Stimulated activated effector memory CD8-positive, alpha-beta T cell treated with anti-CD3 and anti-CD28 coated beads, Interleukin-12 subunit alpha, Interleukin-12 subunit beta, amount 100 ng/mL, for 72 hours (primary cell): ENCODE results near the gene VPS37C.
"Not testable (repeated sequence)": the region's sequence is repeated elsewhere in the genome, so short reads cannot be mapped to it uniquely, and the experiment has no call there.

Experiments used
- ATAC-seq: fragments of 150-1000 bp; cut with Tn5 transposase; 2 replicates; pipeline ENCODE4 v1.10.0; 2021
- DNase-seq, 2 donors: peaks; one replicate each; pipeline ENCODE4 v3.0.0; 2021 to 2022; ENCODE audit warnings: low spot score in 2 of 2
- H3K27ac Mint-ChIP-seq: one replicate; pipeline ENCODE4 v1.8.0; 2022; ENCODE audit warnings: mild to moderate bottlenecking, mixed read lengths
- H3K36me3 Mint-ChIP-seq: one replicate; pipeline ENCODE4 v1.8.0; 2022; ENCODE audit warnings: mild to moderate bottlenecking, mixed read lengths
- H3K4me1 Mint-ChIP-seq: one replicate; pipeline ENCODE4 v1.8.0; 2022; ENCODE audit warnings: mixed read lengths
- H3K4me3 Mint-ChIP-seq: one replicate; pipeline ENCODE4 v1.8.0; 2022; ENCODE audit warnings: mild to moderate bottlenecking, mixed read lengths
- H3K9me3 Mint-ChIP-seq: one replicate; pipeline ENCODE4 v1.8.0; 2022; ENCODE audit warnings: mixed read lengths

VPS37C gene

GRCh38 chr11:61165785-61166184 is 4.6 kb upstream of the VPS37C start:
- not testable (repeated sequence) for H3K9me3 Mint-ChIP-seq, H3K4me3 Mint-ChIP-seq, ATAC-seq, H3K27ac Mint-ChIP-seq, DNase-seq
- Mint-ChIP-seq H3K4me1 (peaks cover 33% of the 10 kb centered on the region), H3K36me3 (peaks cover 17% of the 10 kb centered on the region)

- H3K4me1 Mint-ChIP-seq, result peaks cover 42% of the 10 kb centered on the region
- ATAC-seq (no peak), DNase-seq (no peak)
- H3K9me3 Mint-ChIP-seq, result no peaks in the 10 kb centered on the region
- H3K36me3 Mint-ChIP-seq, result peaks cover 25% of the 10 kb centered on the region
- peak overlapping the region; percentile 56 for H3K4me3 Mint-ChIP-seq
- H3K27ac Mint-ChIP-seq, result peak overlapping the region; percentile 86
Measured at GRCh38 chr11:61164606-61165424, 3.6 kb upstream of the VPS37C start.

GRCh38 chr11:61163714-61164605 is 2.7 kb upstream of the VPS37C start:
- no peaks in the 10 kb centered on the region for H3K9me3 Mint-ChIP-seq
- H3K27ac Mint-ChIP-seq, result peak overlapping the region; percentile 86
- peak; percentile 46 for ATAC-seq
- DNase-seq, result no peak
- H3K36me3 Mint-ChIP-seq, result peaks cover 25% of the 10 kb centered on the region
- peak overlapping the region; percentile 56 for H3K4me3 Mint-ChIP-seq
- H3K4me1 Mint-ChIP-seq, result peaks cover 42% of the 10 kb centered on the region

- Mint-ChIP-seq H3K4me3 (no peak overlapping the region), H3K36me3 (peaks cover 25% of the 10 kb centered on the region), H3K27ac (no peak overlapping the region), H3K4me1 (peaks cover 45% of the 10 kb centered on the region), H3K9me3 (no peaks in the 10 kb centered on the region)
- DNase-seq (no peak), ATAC-seq (no peak)
Measured at GRCh38 chr11:61163021-61163420, 1.8 kb upstream of the VPS37C start.

GRCh38 chr11:61162092-61162941 is 1.1 kb upstream of the VPS37C start:
- DNase-seq (no peak), ATAC-seq (no peak)
- peaks cover 48% of the 10 kb centered on the region for H3K4me1 Mint-ChIP-seq

GRCh38 chr11:61160487-61161189 is 588 bp downstream of the VPS37C start:
- Mint-ChIP-seq H3K4me1 (peaks cover 48% of the 10 kb centered on the region), H3K27ac (peak overlapping the region; percentile 94), H3K36me3 (peaks cover 25% of the 10 kb centered on the region), H3K9me3 (peaks cover 3% of the 10 kb centered on the region), H3K4me3 (peak overlapping the region; percentile 82)
- ATAC-seq (no peak), DNase-seq (no peak)

More at GRCh38 chr11:61162092-61162941, 1.1 kb upstream of the VPS37C start:
- Mint-ChIP-seq H3K36me3 (peaks cover 25% of the 10 kb centered on the region), H3K27ac (peak overlapping the region; percentile 94), H3K9me3 (no peaks in the 10 kb centered on the region), H3K4me3 (peak overlapping the region; percentile 82)

- H3K36me3 Mint-ChIP-seq, result peaks cover 19% of the 10 kb centered on the region
- DNase-seq, result no peak
- H3K4me1 Mint-ChIP-seq, result peaks cover 33% of the 10 kb centered on the region
- ATAC-seq, result no peak
- H3K27ac Mint-ChIP-seq, result peak overlapping the region; percentile 27
- no peak overlapping the region for H3K4me3 Mint-ChIP-seq
- H3K9me3 Mint-ChIP-seq, result peaks cover 17% of the 10 kb centered on the region
Measured at GRCh38 chr11:61158691-61159381, 2.4 kb downstream of the VPS37C start.

- peaks cover 19% of the 10 kb centered on the region for H3K36me3 Mint-ChIP-seq
- H3K4me3 Mint-ChIP-seq, result no peak overlapping the region
- peaks cover 17% of the 10 kb centered on the region for H3K9me3 Mint-ChIP-seq
- peak overlapping the region; percentile 27 for H3K27ac Mint-ChIP-seq
- DNase-seq (no peak), ATAC-seq (no peak)
- peaks cover 26% of the 10 kb centered on the region for H3K4me1 Mint-ChIP-seq
Measured at GRCh38 chr11:61157743-61158142, 3.5 kb downstream of the VPS37C start.

GRCh38 chr11:61155741-61156140 is 5.5 kb downstream of the VPS37C start:
- peaks cover 17% of the 10 kb centered on the region for H3K9me3 Mint-ChIP-seq
- peaks cover 7% of the 10 kb centered on the region for H3K36me3 Mint-ChIP-seq
- peak overlapping the region; percentile 32 for H3K27ac Mint-ChIP-seq
- no peak overlapping the region for H3K4me3 Mint-ChIP-seq
- H3K4me1 Mint-ChIP-seq, result peaks cover 21% of the 10 kb centered on the region
- ATAC-seq (no peak), DNase-seq (no peak)

GRCh38 chr11:61155312-61155711 is 5.9 kb downstream of the VPS37C start:
- DNase-seq, result no peak
- H3K36me3 Mint-ChIP-seq, result peaks cover 3% of the 10 kb centered on the region
- H3K4me3 Mint-ChIP-seq, result no peak overlapping the region
- peaks cover 18% of the 10 kb centered on the region for H3K4me1 Mint-ChIP-seq
- no peak overlapping the region for H3K27ac Mint-ChIP-seq
- peaks cover 17% of the 10 kb centered on the region for H3K9me3 Mint-ChIP-seq
- ATAC-seq, result no peak

- DNase-seq (no peak), ATAC-seq (no peak)
- Mint-ChIP-seq H3K27ac (no peak overlapping the region), H3K36me3 (no peaks in the 10 kb centered on the region), H3K4me3 (no peak overlapping the region), H3K9me3 (peaks cover 17% of the 10 kb centered on the region), H3K4me1 (peaks cover 19% of the 10 kb centered on the region)
Measured at GRCh38 chr11:61154528-61154927, 6.7 kb downstream of the VPS37C start.

- H3K36me3 Mint-ChIP-seq, result no peaks in the 10 kb centered on the region
- H3K4me1 Mint-ChIP-seq, result peaks cover 19% of the 10 kb centered on the region
- ATAC-seq (no peak), DNase-seq (no peak)
- H3K9me3 Mint-ChIP-seq, result peaks cover 17% of the 10 kb centered on the region
- no peak overlapping the region for H3K4me3 Mint-ChIP-seq
- no peak overlapping the region for H3K27ac Mint-ChIP-seq
Measured at GRCh38 chr11:61153593-61154095, 7.6 kb downstream of the VPS37C start.

GRCh38 chr11:61152816-61153592 is 8.2 kb downstream of the VPS37C start:
- no peak for DNase-seq
- H3K27ac Mint-ChIP-seq, result no peak overlapping the region
- peaks cover 16% of the 10 kb centered on the region for H3K4me1 Mint-ChIP-seq
- no peaks in the 10 kb centered on the region for H3K36me3 Mint-ChIP-seq
- no peak for ATAC-seq
- no peak overlapping the region for H3K4me3 Mint-ChIP-seq
- H3K9me3 Mint-ChIP-seq, result peaks cover 17% of the 10 kb centered on the region
